HL-60 (cell line): ENCODE results near the gene C22orf23.
A peak's percentile ranks its signal among the peaks of the same experiment; 100 is the strongest.
"Not testable (repeated sequence)": the region's sequence is repeated elsewhere in the genome, so short reads cannot be mapped to it uniquely, and the experiment has no call there.

ENCODE experiments used
- DNase-seq, 2 experiments: peaks; one replicate each; pipeline ENCODE4 v3.0.0-alpha.2; 2010 to 2020; ENCODE audit warnings: low read depth in 1 of 2, low spot score in 1 of 2
- H3K27ac ChIP-seq: fragments of 250-450 bp; sonication (Bioruptor Pico); replicated peaks from 2 replicates; pipeline ENCODE4 v1.5.1; 2020; ENCODE audit warnings: mild to moderate bottlenecking, moderate library complexity
- H3K27me3 ChIP-seq: fragments of 250-450 bp; sonication (Bioruptor Pico); 2 replicates; pipeline ENCODE4 v1.5.1; 2021; ENCODE audit warnings: mild to moderate bottlenecking, moderate library complexity; ENCODE audit not compliant: insufficient read depth, poor library complexity, severe bottlenecking
- H3K4me3 ChIP-seq: replicated peaks from 2 replicates; pipeline ENCODE4 v1.5.1; 2011; ENCODE audit warnings: mild to moderate bottlenecking, control low read depth, low read length; ENCODE audit not compliant: insufficient read depth
- CTCF ChIP-seq: IDR thresholded peaks from one replicate; pipeline ENCODE4 v1.5.1; 2011; ENCODE audit warnings: low read length, control low read depth, inconsistent platforms; ENCODE audit not compliant: insufficient read depth
- GABPA ChIP-seq: IDR thresholded peaks from 2 replicates; pipeline ENCODE4 v1.6.1; 2012; ENCODE audit warnings: low read depth
- POLR2AphosphoS5 ChIP-seq: IDR thresholded peaks from 2 replicates; pipeline ENCODE4 v1.6.1; 2012; ENCODE audit warnings: low read depth
- REST ChIP-seq: IDR thresholded peaks from 2 replicates; pipeline ENCODE4 v1.6.1; 2012; ENCODE audit warnings: low read depth; ENCODE audit not compliant: insufficient replicate concordance
- SPI1 ChIP-seq: IDR thresholded peaks from 2 replicates; pipeline ENCODE4 v1.6.1; 2012; ENCODE audit warnings: low read depth, mild to moderate bottlenecking, borderline replicate concordance

The C22orf23 gene

GRCh38 chr22:37982151-37982785 lies 28.9 kb upstream of the C22orf23 start:
- no peak for DNase-seq
- H3K27me3 ChIP-seq: no peaks in the 10 kb centered on the region
- TF ChIP-seq GABPA: no peak
- H3K27ac ChIP-seq: no peak overlapping the region
- H3K4me3 ChIP-seq: no peak overlapping the region

GRCh38 chr22:37981282-37982011 lies 28.0 kb upstream of the C22orf23 start:
- TF ChIP-seq GABPA (no peak), REST (no peak), SPI1 (no peak), CTCF (no peak), POLR2AphosphoS5 (no peak)
- no peaks in the 10 kb centered on the region for H3K27me3 ChIP-seq
- no peak overlapping the region for H3K27ac ChIP-seq
- no peak for DNase-seq
- no peak overlapping the region for H3K4me3 ChIP-seq

GRCh38 chr22:37979782-37980181 lies 26.4 kb upstream of the C22orf23 start:
- Histone ChIP-seq H3K27me3 (no peaks in the 10 kb centered on the region), H3K4me3 (no peak overlapping the region), H3K27ac (no peak overlapping the region)
- no peak for DNase-seq
- TF ChIP-seq CTCF (no peak), SPI1 (no peak), REST (no peak), POLR2AphosphoS5 (no peak), GABPA (no peak)

GRCh38 chr22:37976547-37976946 lies 23.1 kb upstream of the C22orf23 start:
- no peak overlapping the region for H3K27ac ChIP-seq
- TF ChIP-seq GABPA (no peak), POLR2AphosphoS5 (no peak), CTCF (no peak), SPI1 (no peak), REST (no peak)
- H3K27me3 ChIP-seq: no peaks in the 10 kb centered on the region
- peak in 1 of 2 experiments; percentile 14 for DNase-seq
- no peak overlapping the region for H3K4me3 ChIP-seq

- not testable (repeated sequence) for DNase-seq, H3K4me3 ChIP-seq, H3K27me3 ChIP-seq, H3K27ac ChIP-seq
These were observed 22.6 kb upstream of the C22orf23 start for GRCh38 chr22:37976022-37976421.
